PFSK-1 (cell line): ENCODE measurements around the gene DNAH14.

Experiments used
- FOXP2 ChIP-seq: optimal IDR thresholded peaks from 2 replicates; pipeline ENCODE3; 2011; ENCODE audit warnings: borderline replicate concordance, control low read depth, inconsistent platforms; ENCODE audit not compliant: insufficient read depth; ENCODE audit errors: extremely low read length, extremely low read depth
- POLR2AphosphoS5 ChIP-seq: IDR thresholded peaks from 2 replicates; pipeline ENCODE4 v1.6.1; 2012; ENCODE audit warnings: low read depth, mild to moderate bottlenecking, control low read depth, low read length, moderate library complexity
- SIN3A ChIP-seq: IDR thresholded peaks from 2 replicates; pipeline ENCODE4 v1.6.1; 2012; ENCODE audit warnings: mild to moderate bottlenecking, low read length, moderate library complexity, borderline replicate concordance; ENCODE audit not compliant: insufficient read depth
- TAF1 ChIP-seq: IDR thresholded peaks from 2 replicates; pipeline ENCODE4 v1.6.1; 2012; ENCODE audit warnings: low read length, control low read depth, borderline replicate concordance; ENCODE audit not compliant: insufficient read depth
- TF ChIP-seq, protein P1 (sequence below), 2 experiments: IDR thresholded peaks; 2 replicates each; pipeline versions ENCODE4 v1.6.1 to v1.8.0; 2011 to 2012; ENCODE audit warnings: low read depth in 2 of 2, low read length in 2 of 2, control low read depth in 1 of 2, inconsistent platforms in 1 of 2, mild to moderate bottlenecking in 1 of 2, moderate library complexity in 1 of 2; ENCODE audit not compliant: insufficient read depth in 1 of 2

DNAH14 gene

GRCh38 chr1:225409051-225409450, 479.6 kb downstream of the DNAH14 start:
- TF ChIP-seq FOXP2 = no peak
- TF ChIP-seq SIN3A = no peak
- TF ChIP-seq, protein P1, sequence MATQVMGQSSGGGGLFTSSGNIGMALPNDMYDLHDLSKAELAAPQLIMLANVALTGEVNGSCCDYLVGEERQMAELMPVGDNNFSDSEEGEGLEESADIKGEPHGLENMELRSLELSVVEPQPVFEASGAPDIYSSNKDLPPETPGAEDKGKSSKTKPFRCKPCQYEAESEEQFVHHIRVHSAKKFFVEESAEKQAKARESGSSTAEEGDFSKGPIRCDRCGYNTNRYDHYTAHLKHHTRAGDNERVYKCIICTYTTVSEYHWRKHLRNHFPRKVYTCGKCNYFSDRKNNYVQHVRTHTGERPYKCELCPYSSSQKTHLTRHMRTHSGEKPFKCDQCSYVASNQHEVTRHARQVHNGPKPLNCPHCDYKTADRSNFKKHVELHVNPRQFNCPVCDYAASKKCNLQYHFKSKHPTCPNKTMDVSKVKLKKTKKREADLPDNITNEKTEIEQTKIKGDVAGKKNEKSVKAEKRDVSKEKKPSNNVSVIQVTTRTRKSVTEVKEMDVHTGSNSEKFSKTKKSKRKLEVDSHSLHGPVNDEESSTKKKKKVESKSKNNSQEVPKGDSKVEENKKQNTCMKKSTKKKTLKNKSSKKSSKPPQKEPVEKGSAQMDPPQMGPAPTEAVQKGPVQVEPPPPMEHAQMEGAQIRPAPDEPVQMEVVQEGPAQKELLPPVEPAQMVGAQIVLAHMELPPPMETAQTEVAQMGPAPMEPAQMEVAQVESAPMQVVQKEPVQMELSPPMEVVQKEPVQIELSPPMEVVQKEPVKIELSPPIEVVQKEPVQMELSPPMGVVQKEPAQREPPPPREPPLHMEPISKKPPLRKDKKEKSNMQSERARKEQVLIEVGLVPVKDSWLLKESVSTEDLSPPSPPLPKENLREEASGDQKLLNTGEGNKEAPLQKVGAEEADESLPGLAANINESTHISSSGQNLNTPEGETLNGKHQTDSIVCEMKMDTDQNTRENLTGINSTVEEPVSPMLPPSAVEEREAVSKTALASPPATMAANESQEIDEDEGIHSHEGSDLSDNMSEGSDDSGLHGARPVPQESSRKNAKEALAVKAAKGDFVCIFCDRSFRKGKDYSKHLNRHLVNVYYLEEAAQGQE (IDR thresholded peaks at IDR 0.05; ENCODE audit: insufficient read depth in 1 of 2, low read depth in 2 of 2, low read length in 2 of 2) = no peak
- no peak for TF ChIP-seq POLR2AphosphoS5
- TF ChIP-seq TAF1 = no peak

- TF ChIP-seq FOXP2 (no peak), TAF1 (no peak), POLR2AphosphoS5 (no peak), SIN3A (no peak)
- TF ChIP-seq, protein P1 (IDR thresholded peaks at IDR 0.05; ENCODE audit: insufficient read depth in 1 of 2, low read depth in 2 of 2, low read length in 2 of 2) = no peak
These were observed 480.6 kb downstream of the DNAH14 start for GRCh38 chr1:225410036-225410435.

DNA sequence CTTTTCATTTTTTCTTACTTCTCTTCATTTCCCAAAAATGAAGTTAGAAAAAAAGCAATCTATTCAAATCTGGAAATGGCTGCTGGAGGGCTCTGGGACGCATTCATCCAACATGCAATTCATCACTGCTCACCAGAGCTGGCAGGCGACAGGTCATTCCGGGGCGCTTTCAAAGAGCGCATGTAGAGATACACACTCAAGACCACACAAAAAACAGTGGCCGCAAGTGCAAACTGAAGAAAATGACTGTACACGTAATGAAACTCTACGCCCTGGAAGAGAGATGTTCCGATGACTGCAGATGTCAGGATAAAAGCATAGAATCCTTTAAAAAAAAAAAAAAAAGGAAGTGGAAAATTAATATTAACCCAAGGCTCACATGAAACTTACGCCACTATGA, 482.8 kb downstream of the DNAH14 start:
- TF ChIP-seq FOXP2 = no peak
- TF ChIP-seq POLR2AphosphoS5 = no peak
- no peak for TF ChIP-seq SIN3A
- TF ChIP-seq TAF1 = no peak
- TF ChIP-seq, protein P1 (IDR thresholded peaks at IDR 0.05; ENCODE audit: insufficient read depth in 1 of 2, low read depth in 2 of 2, low read length in 2 of 2) = no peak

GRCh38 chr1:225412803-225413351, 483.4 kb downstream of the DNAH14 start:
- TF ChIP-seq FOXP2 = no peak
- TF ChIP-seq, protein P1 (IDR thresholded peaks at IDR 0.05; ENCODE audit: insufficient read depth in 1 of 2, low read depth in 2 of 2, low read length in 2 of 2) = no peak
- TF ChIP-seq SIN3A = no peak
- TF ChIP-seq POLR2AphosphoS5 = no peak
- TF ChIP-seq TAF1 = no peak
